IMR-90 (cell line): ENCODE results near the gene SLC2A13. TPM values are rescaled to one million over a fixed set of nuclear protein-coding genes. Genes with fewer than 3 reads are reported as not detected.

Source experiments
- ATAC-seq: fragments of 200-7000 bp; cut with Tn5 transposase; 2 replicates; pipeline ENCODE4 v1.9.1; 2020; ENCODE audit warnings: low read depth, mild to moderate bottlenecking, moderate library complexity
- BruUV-seq: library from RNA; stranded (reverse); fragments of 400-500 nt; replicated peaks from 2 replicates; lab custom pipeline; 2021; lab: Mats Ljungman, UMichigan
- CTCF ChIA-PET: fragments of 300-600 bp; formaldehyde crosslinking; extraction: SDS; loops from one replicate; lab custom pipeline; 2021; ENCODE audit warnings: antibody characterized with exemption; lab: Yijun Ruan, JAX
- POLR2A ChIA-PET: fragments of 300-600 bp; sonication (Branson Sonifier 250); formaldehyde crosslinking; loops from one replicate; lab custom pipeline; 2022; ENCODE audit warnings: antibody characterized with exemption; ENCODE audit not compliant: unreplicated experiment; lab: Charles Lee
- DNase-seq: peaks from one replicate; pipeline ENCODE4 v3.0.0; 2013
- H2AFZ ChIP-seq: replicated peaks from 2 replicates; pipeline ENCODE3; 2013; ENCODE audit warnings: low read length, mild to moderate bottlenecking; ENCODE audit not compliant: poor library complexity
- H2AK5ac ChIP-seq: 2 replicates; pipeline ENCODE4 v1.6.1; 2013; ENCODE audit warnings: low read depth, low read length, inconsistent platforms
- H2AK9ac ChIP-seq: replicated peaks from 2 replicates; pipeline ENCODE3; 2013; ENCODE audit warnings: mild to moderate bottlenecking, low read depth, low read length, moderate library complexity; ENCODE audit not compliant: poor library complexity
- H2BK120ac ChIP-seq: 2 replicates; pipeline ENCODE4 v1.6.1; 2013; ENCODE audit warnings: low read depth, low read length, inconsistent platforms
- H2BK15ac ChIP-seq: 3 replicates; pipeline ENCODE4 v1.6.1; 2013; ENCODE audit warnings: low read depth, low read length, inconsistent platforms
- H2BK20ac ChIP-seq: 2 replicates; pipeline ENCODE4 v1.6.1; 2013; ENCODE audit warnings: low read depth, mild to moderate bottlenecking, inconsistent platforms, low read length, moderate library complexity
- H2BK5ac ChIP-seq: 2 replicates; pipeline ENCODE4 v1.6.1; 2013; ENCODE audit warnings: mild to moderate bottlenecking, low read depth, low read length, inconsistent platforms; ENCODE audit not compliant: poor library complexity, severe bottlenecking
- H3K14ac ChIP-seq: replicated peaks from 2 replicates; pipeline ENCODE4 v1.6.1; 2013; ENCODE audit warnings: low read depth, low read length, inconsistent platforms
- H3K18ac ChIP-seq: 2 replicates; pipeline ENCODE4 v1.6.1; 2013; ENCODE audit warnings: low read depth, low read length, control low read depth
- H3K23ac ChIP-seq: 2 replicates; pipeline ENCODE4 v1.6.1; 2013; ENCODE audit warnings: low read depth, low read length, inconsistent platforms
- H3K27ac ChIP-seq: 2 replicates; pipeline ENCODE4 v1.5.1; 2013; ENCODE audit warnings: mild to moderate bottlenecking, control low read depth, low read length; ENCODE audit not compliant: insufficient read depth
- H3K27me3 ChIP-seq: 2 replicates; pipeline ENCODE4 v1.6.1; 2013; ENCODE audit warnings: low read length; ENCODE audit not compliant: control insufficient read depth, insufficient read depth
- H3K36me3 ChIP-seq: 2 replicates; pipeline ENCODE4 v1.6.1; 2013; ENCODE audit warnings: low read length, mixed read lengths; ENCODE audit not compliant: control insufficient read depth, insufficient read depth
- H3K4ac ChIP-seq: 2 replicates; pipeline ENCODE4 v1.6.1; 2013; ENCODE audit warnings: low read depth, low read length, inconsistent platforms
- H3K4me1 ChIP-seq: 2 replicates; pipeline ENCODE4 v1.6.1; 2013; ENCODE audit warnings: low read length, mixed read lengths; ENCODE audit not compliant: control insufficient read depth, insufficient read depth
- H3K4me2 ChIP-seq: 2 replicates; pipeline ENCODE4 v1.6.1; 2013; ENCODE audit warnings: low read depth, mild to moderate bottlenecking, control low read depth, low read length, moderate library complexity
- H3K4me3 ChIP-seq: 2 replicates; pipeline ENCODE4 v1.5.1; 2013; ENCODE audit warnings: low read depth, mild to moderate bottlenecking, control low read depth, low read length, moderate library complexity; ENCODE audit not compliant: insufficient read depth
- H3K56ac ChIP-seq: 2 replicates; pipeline ENCODE4 v1.6.1; 2013; ENCODE audit warnings: low read length, inconsistent platforms; ENCODE audit not compliant: insufficient read depth; ENCODE audit errors: extremely low read depth
- H3K79me1 ChIP-seq, 2 experiments: 2 replicates each; pipeline ENCODE4 v1.6.1; 2013; ENCODE audit warnings: low read length in 2 of 2, inconsistent platforms in 1 of 2, low read depth in 1 of 2
- H3K9ac ChIP-seq: 2 replicates; pipeline ENCODE4 v1.6.1; 2013; ENCODE audit warnings: low read depth, low read length, control low read depth
- H3K9me1 ChIP-seq: 2 replicates; pipeline ENCODE4 v1.6.1; 2013; ENCODE audit warnings: low read length, inconsistent platforms; ENCODE audit not compliant: insufficient read depth
- H3K9me3 ChIP-seq: 2 replicates; pipeline ENCODE4 v1.6.1; 2013; ENCODE audit warnings: low read length; ENCODE audit not compliant: control insufficient read depth, insufficient read depth
- H4K20me1 ChIP-seq: 2 replicates; pipeline ENCODE4 v1.6.1; 2013; ENCODE audit warnings: low read length, inconsistent platforms; ENCODE audit not compliant: insufficient read depth
- H4K5ac ChIP-seq: 2 replicates; pipeline ENCODE4 v1.6.1; 2013; ENCODE audit warnings: mild to moderate bottlenecking, low read depth, low read length, control low read depth
- H4K8ac ChIP-seq, 2 experiments: 2 replicates each; pipeline ENCODE4 v1.6.1; 2013; ENCODE audit warnings: low read depth in 2 of 2, low read length in 2 of 2, control low read depth in 1 of 2, inconsistent platforms in 1 of 2
- H4K91ac ChIP-seq: 2 replicates; pipeline ENCODE4 v1.6.1; 2013; ENCODE audit warnings: low read depth, low read length, inconsistent platforms; ENCODE audit not compliant: insufficient read depth
- BHLHE40 ChIP-seq: fragments of 150-350 bp; IDR thresholded peaks from 2 replicates; pipeline ENCODE4 v1.6.1; 2016; ENCODE audit warnings: mild to moderate bottlenecking, low read depth, low read length
- CEBPB ChIP-seq: IDR thresholded peaks from 2 replicates; pipeline ENCODE4 v1.6.1; 2012; ENCODE audit warnings: low read depth, low read length, improper control_type of control experiment
- CHD1 ChIP-seq: IDR thresholded peaks from 2 replicates; pipeline ENCODE4 v1.6.1; 2012; ENCODE audit warnings: low read depth, low read length, improper control_type of control experiment
- CTCF ChIP-seq: conservative IDR thresholded peaks from 2 replicates; pipeline ENCODE4 v1.5.1; 2012; ENCODE audit warnings: mild to moderate bottlenecking, low read depth, low read length, improper control_type of control experiment
- ELK1 ChIP-seq: fragments of 150-350 bp; IDR thresholded peaks from 2 replicates; pipeline ENCODE4 v1.6.1; 2016; ENCODE audit warnings: low read depth, mild to moderate bottlenecking, low read length, moderate library complexity, borderline replicate concordance
- FOS ChIP-seq: fragments of 150-350 bp; IDR thresholded peaks from 2 replicates; pipeline ENCODE4 v1.6.1; 2016; ENCODE audit warnings: low read depth, low read length
- MAFK ChIP-seq: IDR thresholded peaks from 2 replicates; pipeline ENCODE4 v1.6.1; 2012; ENCODE audit warnings: low read depth, low read length, improper control_type of control experiment
- MAZ ChIP-seq: IDR thresholded peaks from 2 replicates; pipeline ENCODE4 v1.6.1; 2012; ENCODE audit warnings: low read depth, mild to moderate bottlenecking, low read length, improper control_type of control experiment, moderate library complexity, borderline replicate concordance
- MXI1 ChIP-seq: IDR thresholded peaks from 2 replicates; pipeline ENCODE4 v1.6.1; 2012; ENCODE audit warnings: low read depth, mild to moderate bottlenecking, low read length, moderate library complexity, borderline replicate concordance
- NFE2L2 ChIP-seq: fragments of 150-350 bp; IDR thresholded peaks from 2 replicates; pipeline ENCODE4 v1.6.1; 2016; ENCODE audit warnings: low read depth, mild to moderate bottlenecking, low read length
- POLR2A ChIP-seq: IDR thresholded peaks from 2 replicates; pipeline ENCODE4 v1.6.1; 2012; ENCODE audit warnings: mild to moderate bottlenecking, low read depth, low read length
- RAD21 ChIP-seq: IDR thresholded peaks from 2 replicates; pipeline ENCODE4 v1.6.1; 2012; ENCODE audit warnings: low read length, improper control_type of control experiment
- RCOR1 ChIP-seq: IDR thresholded peaks from 2 replicates; pipeline ENCODE4 v1.6.1; 2012; ENCODE audit warnings: mild to moderate bottlenecking, low read length, improper control_type of control experiment; ENCODE audit not compliant: insufficient replicate concordance
- SMC3 ChIP-seq: fragments of 150-350 bp; IDR thresholded peaks from 2 replicates; pipeline ENCODE4 v1.6.1; 2016; ENCODE audit warnings: low read depth, mild to moderate bottlenecking, antibody characterized with exemption, low read length, moderate library complexity
- WGBS, 2 experiments: methylation state at CpG; one replicate each; pipeline versions ENCODE4 v1.1.5 to v1.1.7; 2013; ENCODE audit warnings: missing lambda C conversion rate in 2 of 2; ENCODE audit not compliant: insufficient read length in 1 of 2; ENCODE audit errors: extremely low coverage in 2 of 2; 5-methylcytosine and 5-hydroxymethylcytosine counted together
- dilution Hi-C: fragments of 300-500 bp; cut with HindIII; formaldehyde crosslinking; loops from one replicate; pipeline ENCODE4 v1.14.3; 2018; ENCODE audit warnings: low sequenced_read_pairs; ENCODE audit not compliant: unreplicated experiment
- in situ Hi-C: fragments of 300-500 bp; cut with MboI; formaldehyde crosslinking; loops from 3 replicates; pipeline ENCODE4 v1.14.3; 2019; ENCODE audit warnings: low sequenced_read_pairs, inconsistent platforms, mixed read lengths
- intact Hi-C: fragments of 100-400 bp; cut with micrococcal nuclease; formaldehyde crosslinking; loops from 2 replicates; pipeline ENCODE4 v1.10.0; 2022
- polyA plus RNA-seq, 3 experiments: library from polyadenylated mRNA; depleted of rRNA; stranded (reverse); fragments of >200 nt; gene quantifications; 2 replicates each; pipeline ENCODE4 v1.2.3, GENCODE V29; 2012; ENCODE audit warnings: low replicate concordance in 1 of 3
- total RNA-seq: library from RNA; depleted of rRNA; stranded (reverse); fragments of >200 nt; gene quantifications from 2 replicates; pipeline ENCODE4 v1.2.3, GENCODE V29; 2012
- TF ChIP-seq, protein P1 (sequence below): fragments of 150-350 bp; IDR thresholded peaks from 2 replicates; pipeline ENCODE4 v1.6.1; 2017; ENCODE audit warnings: mild to moderate bottlenecking, antibody characterized with exemption, low read length, low read depth

The SLC2A13 gene
- total and polyA plus RNA-seq, 2 of the 4 experiments (the other 2 are of a cell fraction) = 1.5 to 3.9 TPM

DNA sequence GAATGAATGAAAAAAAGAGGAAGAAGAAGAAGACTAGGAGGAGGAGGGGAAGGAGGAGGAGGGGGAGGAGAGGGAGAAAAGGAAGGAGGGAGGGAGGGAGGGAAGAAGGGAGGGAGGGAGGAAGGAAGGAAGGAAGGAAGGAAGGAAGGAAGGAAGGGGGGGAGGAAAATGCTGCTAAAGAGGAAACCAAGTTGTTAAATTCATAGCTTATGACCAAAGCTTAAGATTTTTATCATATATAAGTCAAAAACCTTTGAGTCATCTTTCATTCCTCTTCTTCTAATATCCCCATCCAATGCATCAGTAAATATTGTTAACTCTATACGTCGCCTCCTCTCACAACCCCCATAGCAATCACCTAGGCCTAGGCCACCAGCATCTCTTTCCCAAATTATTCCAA, 117.3 kb downstream of the SLC2A13 start:
- Histone ChIP-seq H3K27ac (no peak overlapping the region), H3K18ac (no peak overlapping the region), H4K5ac (no peak overlapping the region), H4K8ac (no peak overlapping the region), H3K4me2 (no peak overlapping the region), H3K9me3 (no peaks in the 10 kb centered on the region), H3K4me1 (no peaks in the 10 kb centered on the region), H3K23ac (no peak overlapping the region), H3K79me1 (no peaks in the 10 kb centered on the region; a peak in 1 of 4 replicates), H3K4ac (no peak overlapping the region), H2AK5ac (no peak overlapping the region), H4K91ac (no peak overlapping the region), H2BK120ac (no peak overlapping the region), H3K9me1 (no peaks in the 10 kb centered on the region), H2AFZ (no peak overlapping the region), H3K9ac (no peak overlapping the region), H2BK15ac (no peak overlapping the region), H3K14ac (no peak overlapping the region), H4K20me1 (no peaks in the 10 kb centered on the region), H3K4me3 (no peak overlapping the region), H2BK5ac (no peak overlapping the region), H3K56ac (no peak overlapping the region), H2BK20ac (no peak overlapping the region), H3K27me3 (no peaks in the 10 kb centered on the region), H2AK9ac (no peak overlapping the region), H3K36me3 (no peaks in the 10 kb centered on the region)
- in situ Hi-C loops (loop anchor here (5.0 kb wide), 1 partner anchor 221 kb away; no protein-coding TSS in a partner anchor), intact Hi-C loops (no loop called here), dilution Hi-C loops (no loop called here)
- CTCF ChIA-PET = no interaction called here
- 83% methylated on average over 2 of the region's 2 CpGs; no CpG with 5 or more reads in 1 of the 2 experiments for WGBS, 2 experiments
- ATAC-seq = no peak
- no peak for DNase-seq
- POLR2A ChIA-PET = no interaction called here
- no TSS peak for BruUV-seq
- TF ChIP-seq BHLHE40 (no peak), RAD21 (no peak), MAFK (no peak), CEBPB (no peak), ELK1 (no peak), NFE2L2 (no peak), RCOR1 (no peak), POLR2A (no peak), MAZ (no peak), SMC3 (no peak), FOS (no peak), CTCF (no peak), MXI1 (no peak), CHD1 (no peak)
- TF ChIP-seq, protein P1, sequence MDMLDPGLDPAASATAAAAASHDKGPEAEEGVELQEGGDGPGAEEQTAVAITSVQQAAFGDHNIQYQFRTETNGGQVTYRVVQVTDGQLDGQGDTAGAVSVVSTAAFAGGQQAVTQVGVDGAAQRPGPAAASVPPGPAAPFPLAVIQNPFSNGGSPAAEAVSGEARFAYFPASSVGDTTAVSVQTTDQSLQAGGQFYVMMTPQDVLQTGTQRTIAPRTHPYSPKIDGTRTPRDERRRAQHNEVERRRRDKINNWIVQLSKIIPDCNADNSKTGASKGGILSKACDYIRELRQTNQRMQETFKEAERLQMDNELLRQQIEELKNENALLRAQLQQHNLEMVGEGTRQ = no peak
